Keratinocyte (primary cell): ENCODE data around the gene DPYD. TPM values are rescaled to one million over a fixed set of nuclear protein-coding genes. Genes with fewer than 3 reads are reported as not detected.

Experiments used
- DNase-seq: peaks from one replicate; pipeline ENCODE4 v3.0.0-alpha.2; 2011; ENCODE audit warnings: low read depth, missing footprints, low spot score
- FAIRE-seq: peaks from 2 replicates; lab custom pipeline; 2011; peaks lifted over from hg19 to GRCh38; lab: Jason Lieb, UNC
- H2AFZ ChIP-seq: 2 replicates; pipeline ENCODE4 v1.6.0; 2012; ENCODE audit warnings: low read length, control low read depth, inconsistent platforms; ENCODE audit not compliant: control insufficient read depth
- H3K27ac ChIP-seq: 2 replicates; pipeline ENCODE4 v1.5.1; 2011; ENCODE audit warnings: low read length; ENCODE audit not compliant: control insufficient read depth, insufficient read depth
- H3K27me3 ChIP-seq: 3 replicates; pipeline ENCODE4 v1.6.0; 2011; ENCODE audit warnings: low read length; ENCODE audit not compliant: control insufficient read depth, insufficient read depth; ENCODE audit errors: extremely low read depth
- H3K36me3 ChIP-seq, 2 experiments: 2 replicates in 1 of 2; 3 replicates in 1 of 2; pipeline ENCODE4 v1.5.1; 2011; ENCODE audit warnings: low read length in 2 of 2, mild to moderate bottlenecking in 1 of 2; ENCODE audit not compliant: control insufficient read depth in 2 of 2, insufficient read depth in 2 of 2; ENCODE audit errors: extremely low read depth in 1 of 2
- H3K4me1 ChIP-seq: 3 replicates; pipeline ENCODE4 v1.5.1; 2011; ENCODE audit warnings: low read length; ENCODE audit not compliant: control insufficient read depth, insufficient read depth; ENCODE audit errors: extremely low read depth
- H3K4me2 ChIP-seq: 3 replicates; pipeline ENCODE4 v1.6.0; 2011; ENCODE audit warnings: low read depth, low read length; ENCODE audit not compliant: control insufficient read depth, insufficient read depth; ENCODE audit errors: extremely low read depth
- H3K4me3 ChIP-seq, 3 experiments: fragments of 200-600 bp in 1 of 3; sonication (generic) in 1 of 3; 2 replicates in 2 of 3; 3 replicates in 1 of 3; pipeline ENCODE4 v1.5.1; 2011 to 2016; ENCODE audit warnings: low read length in 3 of 3, mild to moderate bottlenecking in 3 of 3, control low read depth in 2 of 3, inconsistent platforms in 1 of 3, low read depth in 1 of 3, mixed read lengths in 1 of 3, mixed run types in 1 of 3, moderate library complexity in 1 of 3; ENCODE audit not compliant: control insufficient read depth in 2 of 3, insufficient read depth in 2 of 3; ENCODE audit errors: extremely low read depth in 1 of 3
- H3K79me2 ChIP-seq: 2 replicates; pipeline ENCODE4 v1.6.0; 2012; ENCODE audit warnings: low read length; ENCODE audit not compliant: control insufficient read depth, insufficient read depth
- H3K9ac ChIP-seq: 3 replicates; pipeline ENCODE4 v1.6.0; 2011; ENCODE audit warnings: low read length; ENCODE audit not compliant: control insufficient read depth, insufficient read depth; ENCODE audit errors: extremely low read depth
- H3K9me1 ChIP-seq: 3 replicates; pipeline ENCODE4 v1.6.0; 2011; ENCODE audit warnings: low read length; ENCODE audit not compliant: control insufficient read depth, insufficient read depth; ENCODE audit errors: extremely low read depth
- H3K9me3 ChIP-seq: 2 replicates; pipeline ENCODE4 v1.5.1; 2012; ENCODE audit warnings: low read depth, low read length; ENCODE audit not compliant: control insufficient read depth
- H4K20me1 ChIP-seq: 3 replicates; pipeline ENCODE4 v1.6.0; 2011; ENCODE audit warnings: low read length; ENCODE audit not compliant: control insufficient read depth, insufficient read depth; ENCODE audit errors: extremely low read depth
- CTCF ChIP-seq, 3 experiments: IDR thresholded peaks in 1 of 3; conservative IDR thresholded peaks in 1 of 3; optimal IDR thresholded peaks in 1 of 3; 2 replicates in 2 of 3; 3 replicates in 1 of 3; pipeline versions ENCODE3 to v1.5.1; 2011; ENCODE audit warnings: low read length in 3 of 3, mild to moderate bottlenecking in 3 of 3, moderate library complexity in 2 of 3, control low read depth in 1 of 3, inconsistent platforms in 1 of 3; ENCODE audit not compliant: insufficient read depth in 2 of 3; ENCODE audit errors: extremely low read depth in 1 of 3
- EZH2 ChIP-seq: IDR thresholded peaks from one replicate; pipeline ENCODE4 v1.6.1; 2012; ENCODE audit warnings: inconsistent platforms, mild to moderate bottlenecking, low read length, moderate library complexity
- dilution Hi-C: fragments of 300-500 bp; cut with MboI; formaldehyde crosslinking; loops from one replicate; pipeline ENCODE4 v1.7.0; 2020; ENCODE audit warnings: low sequenced_read_pairs; ENCODE audit not compliant: extremely low pct_ligation_motif_present
- polyA plus RNA-seq, 5 experiments: library from polyadenylated mRNA; depleted of rRNA in 3 of 5; stranded (reverse) in 3 of 5; stranded (forward) in 1 of 5; unstranded in 1 of 5; fragments of >200 nt; gene quantifications; 1 replicate in 1 of 5; 2 replicates in 3 of 5; 3 replicates in 1 of 5; pipeline versions ENCODE4 v1.2.1 to v1.2.3, GENCODE V29; 2011 to 2012; ENCODE audit warnings: missing spikeins in 2 of 5, low read depth in 1 of 5, low replicate concordance in 1 of 5

The DPYD gene
- polyA plus RNA-seq, 1 donor (not counting 4 experiments of a cell fraction or from before 2014, with no cell fraction given) = 1.9 TPM

GRCh38 chr1:97489834-97490233, 431.0 kb downstream of the DPYD start:
- H3K4me3 ChIP-seq = no peak overlapping the region
- H3K9me1 ChIP-seq = no peaks in the 10 kb centered on the region
- no peaks in the 10 kb centered on the region for H3K79me2 ChIP-seq
- H3K36me3 ChIP-seq = no peaks in the 10 kb centered on the region
- no peak for TF ChIP-seq CTCF (optimal IDR thresholded peaks at IDR 0.05 in 1 of 3, IDR thresholded peaks at IDR 0.05 in 1 of 3, conservative IDR thresholded peaks at IDR 0.05 in 1 of 3; ENCODE audit: extremely low read depth in 1 of 3, insufficient read depth in 2 of 3, low read length in 3 of 3)
- no peak for TF ChIP-seq EZH2
- H3K27me3 ChIP-seq = no peaks in the 10 kb centered on the region
- H3K9ac ChIP-seq = no peak overlapping the region
- H3K9me3 ChIP-seq = no peaks in the 10 kb centered on the region
- H3K27ac ChIP-seq = no peak overlapping the region
- peaks cover 12% of the 10 kb centered on the region for H3K4me1 ChIP-seq
- H2AFZ ChIP-seq = no peak overlapping the region
- dilution Hi-C loops = no loop called here
- H4K20me1 ChIP-seq = no peaks in the 10 kb centered on the region
- DNase-seq = no peak
- FAIRE-seq = no peak
- no peak overlapping the region for H3K4me2 ChIP-seq

- FAIRE-seq = peak; percentile 32
- Histone ChIP-seq H3K27ac (no peak overlapping the region), H3K79me2 (no peaks in the 10 kb centered on the region), H3K27me3 (no peaks in the 10 kb centered on the region), H3K9ac (no peak overlapping the region), H3K4me2 (no peak overlapping the region), H2AFZ (no peak overlapping the region), H3K9me3 (no peaks in the 10 kb centered on the region), H3K36me3 (no peaks in the 10 kb centered on the region), H3K4me3 (no peak overlapping the region), H4K20me1 (no peaks in the 10 kb centered on the region), H3K9me1 (no peaks in the 10 kb centered on the region), H3K4me1 (peaks cover 12% of the 10 kb centered on the region)
- TF ChIP-seq CTCF (optimal IDR thresholded peaks at IDR 0.05 in 1 of 3, IDR thresholded peaks at IDR 0.05 in 1 of 3, conservative IDR thresholded peaks at IDR 0.05 in 1 of 3; ENCODE audit: extremely low read depth in 1 of 3, insufficient read depth in 2 of 3, low read length in 3 of 3) (no peak), EZH2 (no peak)
- peak; percentile 15 for DNase-seq
- dilution Hi-C loops = no loop called here
Observed at GRCh38 chr1:97488530-97488929, 432.3 kb downstream of the DPYD start.
